ENCODE measurements around the gene EPHA4. TPM values are rescaled to one million over a fixed set of nuclear protein-coding genes. Genes with fewer than 3 reads are reported as not detected.

EPHA4 gene
- total RNA-seq, 2 donors from 2014 or later: 12.0 to 88.8 TPM

DNA sequence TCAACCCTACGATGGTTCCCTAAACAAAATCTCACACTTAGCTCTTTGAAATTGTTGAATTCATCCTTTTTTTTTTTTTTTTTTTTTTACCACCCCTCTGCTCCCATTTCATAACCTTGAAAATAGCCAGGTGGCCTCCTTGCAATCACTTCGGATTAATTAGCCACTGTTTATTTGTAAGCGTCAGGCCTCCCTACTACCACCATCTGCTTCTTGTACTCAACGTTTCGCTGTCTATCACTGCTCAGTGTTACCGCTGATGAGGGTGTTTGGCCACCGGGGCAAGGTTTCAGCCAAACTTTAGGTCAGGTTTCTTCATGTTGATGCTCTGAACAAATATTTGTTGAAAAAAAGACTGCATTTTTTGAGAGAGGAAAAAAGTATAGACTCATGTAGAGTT lies 183.2 kb downstream of the EPHA4 start:
- DNase-seq (ENCODE audit: low spot score): no peak
- Histone ChIP-seq H3K4me1 (replicated peaks) (no peaks in the 10 kb centered on the region), H3K27me3 (replicated peaks; ENCODE audit: insufficient read depth) (no peaks in the 10 kb centered on the region), H3K36me3 (no peaks in the 10 kb centered on the region), H3K9me3 (no peaks in the 10 kb centered on the region), H3K27ac (no peak overlapping the region), H3K4me3 (no peak overlapping the region)
- intact Hi-C loops (cut with DNase I): no loop called here
- WGBS: 81% methylated on average over 7 of the region's 7 CpGs
- TF ChIP-seq POLR2A (IDR thresholded peaks at IDR 0.05): no peak
- TF ChIP-seq, protein P1, sequence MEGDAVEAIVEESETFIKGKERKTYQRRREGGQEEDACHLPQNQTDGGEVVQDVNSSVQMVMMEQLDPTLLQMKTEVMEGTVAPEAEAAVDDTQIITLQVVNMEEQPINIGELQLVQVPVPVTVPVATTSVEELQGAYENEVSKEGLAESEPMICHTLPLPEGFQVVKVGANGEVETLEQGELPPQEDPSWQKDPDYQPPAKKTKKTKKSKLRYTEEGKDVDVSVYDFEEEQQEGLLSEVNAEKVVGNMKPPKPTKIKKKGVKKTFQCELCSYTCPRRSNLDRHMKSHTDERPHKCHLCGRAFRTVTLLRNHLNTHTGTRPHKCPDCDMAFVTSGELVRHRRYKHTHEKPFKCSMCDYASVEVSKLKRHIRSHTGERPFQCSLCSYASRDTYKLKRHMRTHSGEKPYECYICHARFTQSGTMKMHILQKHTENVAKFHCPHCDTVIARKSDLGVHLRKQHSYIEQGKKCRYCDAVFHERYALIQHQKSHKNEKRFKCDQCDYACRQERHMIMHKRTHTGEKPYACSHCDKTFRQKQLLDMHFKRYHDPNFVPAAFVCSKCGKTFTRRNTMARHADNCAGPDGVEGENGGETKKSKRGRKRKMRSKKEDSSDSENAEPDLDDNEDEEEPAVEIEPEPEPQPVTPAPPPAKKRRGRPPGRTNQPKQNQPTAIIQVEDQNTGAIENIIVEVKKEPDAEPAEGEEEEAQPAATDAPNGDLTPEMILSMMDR (IDR thresholded peaks at IDR 0.05): no peak
- no peak for TF ChIP-seq POLR2AphosphoS5 (IDR thresholded peaks at IDR 0.05)

GRCh38 chr2:221385716-221386115 lies 186.4 kb downstream of the EPHA4 start:
- no peak for DNase-seq (ENCODE audit: low spot score)
- no peaks in the 10 kb centered on the region for H3K9me3 ChIP-seq
- intact Hi-C loops (cut with DNase I): no loop called here
- no peak overlapping the region for H3K4me3 ChIP-seq
- H3K27ac ChIP-seq: no peak overlapping the region
- H3K36me3 ChIP-seq: no peaks in the 10 kb centered on the region
- H3K27me3 ChIP-seq (replicated peaks; ENCODE audit: insufficient read depth): no peaks in the 10 kb centered on the region
- no peaks in the 10 kb centered on the region for H3K4me1 ChIP-seq (replicated peaks)
- TF ChIP-seq, protein P1 (IDR thresholded peaks at IDR 0.05): no peak
- TF ChIP-seq POLR2A (IDR thresholded peaks at IDR 0.05): no peak
- TF ChIP-seq POLR2AphosphoS5 (IDR thresholded peaks at IDR 0.05): no peak
- WGBS: 93% methylated on average over 1 of the region's 1 CpG

- H3K9me3 ChIP-seq: no peaks in the 10 kb centered on the region
- H3K4me1 ChIP-seq (replicated peaks): no peaks in the 10 kb centered on the region
- H3K27me3 ChIP-seq (replicated peaks; ENCODE audit: insufficient read depth): no peaks in the 10 kb centered on the region
- H3K36me3 ChIP-seq: no peaks in the 10 kb centered on the region
- no peak for TF ChIP-seq POLR2AphosphoS5 (IDR thresholded peaks at IDR 0.05)
- no peak for TF ChIP-seq POLR2A (IDR thresholded peaks at IDR 0.05)
- TF ChIP-seq, protein P1 (IDR thresholded peaks at IDR 0.05): no peak
- H3K4me3 ChIP-seq: no peak overlapping the region
- no peak overlapping the region for H3K27ac ChIP-seq
- intact Hi-C loops (cut with DNase I): no loop called here
- DNase-seq (ENCODE audit: low spot score): no peak
- 82% methylated on average over 1 of the region's 1 CpG for WGBS
These were observed 190.1 kb downstream of the EPHA4 start for GRCh38 chr2:221381928-221382488.

DNA sequence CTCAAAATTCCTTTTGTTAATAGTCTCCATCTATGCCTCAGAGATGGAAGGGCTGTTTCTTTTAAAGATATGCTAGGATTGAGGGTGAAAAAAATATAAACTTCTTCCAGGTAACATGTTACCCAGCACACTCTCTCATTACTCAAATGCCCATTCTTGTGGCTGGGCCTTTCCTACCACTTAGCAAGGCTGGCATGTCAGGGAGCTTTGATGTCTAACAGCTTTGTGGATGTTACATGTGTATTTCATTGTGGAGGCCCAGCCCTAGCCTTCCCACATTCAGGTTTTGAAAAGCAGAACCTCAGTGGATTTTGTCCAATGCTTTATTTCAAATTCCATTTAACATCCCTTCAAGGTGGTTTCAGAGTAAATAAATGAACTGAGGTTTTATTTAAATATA lies 191.4 kb downstream of the EPHA4 start:
- intact Hi-C loops (cut with DNase I): no loop called here
- Histone ChIP-seq H3K4me1 (replicated peaks) (no peaks in the 10 kb centered on the region), H3K27ac (no peak overlapping the region), H3K9me3 (no peaks in the 10 kb centered on the region), H3K27me3 (replicated peaks; ENCODE audit: insufficient read depth) (no peaks in the 10 kb centered on the region), H3K4me3 (no peak overlapping the region), H3K36me3 (no peaks in the 10 kb centered on the region)
- DNase-seq (ENCODE audit: low spot score): no peak
- TF ChIP-seq, protein P1 (IDR thresholded peaks at IDR 0.05): no peak
- no peak for TF ChIP-seq POLR2A (IDR thresholded peaks at IDR 0.05)
- no peak for TF ChIP-seq POLR2AphosphoS5 (IDR thresholded peaks at IDR 0.05)

DNA sequence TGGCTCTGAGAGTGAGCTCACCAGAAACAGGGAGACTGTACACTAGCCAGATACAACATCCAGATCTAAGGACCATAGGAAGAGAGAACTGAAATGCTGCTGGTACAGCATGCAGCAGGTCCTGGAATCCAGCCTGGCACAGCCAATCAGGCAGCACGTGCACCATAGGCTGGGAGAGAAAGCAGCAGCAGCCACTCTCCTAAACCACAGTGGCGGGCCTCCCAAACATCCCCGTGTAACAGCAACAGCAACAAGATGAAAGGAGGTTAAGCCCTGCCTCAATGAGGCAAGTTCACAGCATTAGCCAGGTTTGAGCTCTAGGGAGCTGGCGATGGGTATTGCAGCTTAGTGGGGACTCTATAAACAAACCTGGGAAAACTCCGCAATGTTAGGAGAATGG lies 192.0 kb downstream of the EPHA4 start:
- no peak overlapping the region for H3K4me3 ChIP-seq
- no peaks in the 10 kb centered on the region for H3K36me3 ChIP-seq
- no peaks in the 10 kb centered on the region for H3K9me3 ChIP-seq
- DNase-seq (ENCODE audit: low spot score): no peak
- TF ChIP-seq, protein P1 (IDR thresholded peaks at IDR 0.05): no peak
- TF ChIP-seq POLR2AphosphoS5 (IDR thresholded peaks at IDR 0.05): no peak
- no peak for TF ChIP-seq POLR2A (IDR thresholded peaks at IDR 0.05)
- intact Hi-C loops (cut with DNase I): no loop called here
- 91% methylated on average over 5 of the region's 5 CpGs for WGBS
- H3K27ac ChIP-seq: no peak overlapping the region
- no peaks in the 10 kb centered on the region for H3K4me1 ChIP-seq (replicated peaks)
- H3K27me3 ChIP-seq (replicated peaks; ENCODE audit: insufficient read depth): no peaks in the 10 kb centered on the region

All from prostate gland (tissue), 2 donors.